ENCODE measurements around the gene TMEM203.

The TMEM203 gene

GRCh38 chr9:137192448-137192780 is 13.0 kb downstream of the TMEM203 start:
- no peak for DNase-seq (ENCODE audit: low spot score)
- in situ Hi-C loops (cut with MboI; ENCODE audit: low sequenced_read_pairs, unreplicated experiment), result no loop called here
- TF ChIP-seq CTCF (IDR thresholded peaks at IDR 0.05; ENCODE audit: borderline replicate concordance, control extremely low read depth, extremely low read depth, insufficient read depth, missing control alignments), result no peak

- no peak for TF ChIP-seq CTCF (IDR thresholded peaks at IDR 0.05; ENCODE audit: borderline replicate concordance, control extremely low read depth, extremely low read depth, insufficient read depth, missing control alignments)
- no peak for DNase-seq (ENCODE audit: low spot score)
- in situ Hi-C loops (cut with MboI; ENCODE audit: low sequenced_read_pairs, unreplicated experiment), result no loop called here
These were observed 13.6 kb downstream of the TMEM203 start for GRCh38 chr9:137191691-137192447.

GRCh38 chr9:137191245-137191644 is 14.2 kb downstream of the TMEM203 start:
- TF ChIP-seq CTCF (IDR thresholded peaks at IDR 0.05; ENCODE audit: borderline replicate concordance, control extremely low read depth, extremely low read depth, insufficient read depth, missing control alignments), result no peak
- no peak for DNase-seq (ENCODE audit: low spot score)
- in situ Hi-C loops (cut with MboI; ENCODE audit: low sequenced_read_pairs, unreplicated experiment), result no loop called here

- DNase-seq (ENCODE audit: low spot score), result no peak
- in situ Hi-C loops (cut with MboI; ENCODE audit: low sequenced_read_pairs, unreplicated experiment), result no loop called here
- TF ChIP-seq CTCF (IDR thresholded peaks at IDR 0.05; ENCODE audit: borderline replicate concordance, control extremely low read depth, extremely low read depth, insufficient read depth, missing control alignments), result no peak
These were observed 15.1 kb downstream of the TMEM203 start for GRCh38 chr9:137190315-137190856.

GRCh38 chr9:137189297-137190295 is 15.9 kb downstream of the TMEM203 start:
- no peak for DNase-seq (ENCODE audit: low spot score)
- TF ChIP-seq CTCF (IDR thresholded peaks at IDR 0.05; ENCODE audit: borderline replicate concordance, control extremely low read depth, extremely low read depth, insufficient read depth, missing control alignments), result no peak
- in situ Hi-C loops (cut with MboI; ENCODE audit: low sequenced_read_pairs, unreplicated experiment), result no loop called here

GRCh38 chr9:137188490-137189296 is 16.8 kb downstream of the TMEM203 start, which contains the start of the genes ANAPC2 and SSNA1:
Gene ANAPC2 (minus strand): TSS chr9:137188560. CDS start chr9:137188532, 28 bp downstream.
Gene SSNA1 (plus strand): TSS chr9:137188676. CDS start chr9:137188727, 51 bp downstream.
- TF ChIP-seq CTCF (IDR thresholded peaks at IDR 0.05; ENCODE audit: borderline replicate concordance, control extremely low read depth, extremely low read depth, insufficient read depth, missing control alignments), result peak; percentile 48
- in situ Hi-C loops (cut with MboI; ENCODE audit: low sequenced_read_pairs, unreplicated experiment), result no loop called here
- peak; percentile 98 for DNase-seq (ENCODE audit: low spot score)

Measured in GM13976 (cell line).